Measurements from ENCODE around the gene EIF3A. TPM values are rescaled to one million over a fixed set of nuclear protein-coding genes. Genes with fewer than 3 reads are reported as not detected.

EIF3A gene
- 55.7 and 80.8 TPM in 2 replicates for polyA plus RNA-seq (2011; rRNA removed)
- 70.4 and 92.9 TPM in 2 replicates for polyA minus RNA-seq (2011; rRNA and poly(A)+ RNA removed)

DNA sequence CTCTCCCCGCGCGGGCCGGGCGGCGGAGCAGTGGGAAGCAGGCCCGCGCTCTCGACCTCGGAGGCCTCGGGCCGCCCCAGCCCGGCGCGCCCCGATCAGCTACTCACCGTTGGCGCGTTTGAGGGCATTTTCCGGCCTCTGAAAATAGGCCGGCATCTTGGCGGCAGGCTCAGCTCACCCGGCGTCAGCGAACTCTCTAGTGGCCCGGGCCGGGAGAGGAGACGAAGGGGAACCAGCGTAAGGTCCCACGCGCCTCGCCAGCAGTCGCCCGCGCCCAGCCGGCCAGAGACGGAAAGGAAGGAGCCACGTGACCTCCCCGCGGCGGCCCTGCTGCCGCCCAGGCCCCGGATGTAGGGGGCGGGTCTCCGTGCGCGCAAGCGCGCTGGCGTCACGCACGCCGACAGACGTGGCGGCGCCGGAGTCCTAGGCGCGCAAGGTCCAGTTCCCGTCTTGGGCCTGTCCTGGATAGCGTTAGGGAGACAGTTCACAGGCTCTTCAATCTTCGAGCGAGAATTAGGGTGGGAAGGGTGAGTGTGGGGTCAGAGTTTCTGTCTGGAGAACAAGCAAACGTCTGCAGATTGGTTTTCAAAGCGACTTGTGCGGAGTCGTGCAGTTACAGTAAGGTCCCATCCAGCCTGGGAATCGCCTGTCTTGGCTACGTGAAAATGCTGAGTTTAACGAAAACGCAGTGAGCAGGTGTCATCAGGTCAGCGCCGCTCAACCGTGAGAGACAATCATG lies at the start of gene EIF3A:
Gene EIF3A (minus strand): TSS at position 297 of the 739 bp plus-strand sequence. CDS start 141 bp downstream, at position 156.
- H3K27ac ChIP-seq (ENCODE audit: low read depth, low read length) = peak within 1 kb of the TSS; percentile 95
- H3K27me3 ChIP-seq (ENCODE audit: control insufficient read depth, insufficient read depth, low read length) = no peaks in the 10 kb centered on the region
- ChIA-PET POLR2A (interaction anchor here (0.6 to 1.2 kb wide), 5 partner anchors 11 to 110 kb away, joined by 3 to 8 read pairs (median 4); partner anchors contain the start of gene DENND10), CTCF (no interaction called here)
- peak; percentile 68 for DNase-seq (ENCODE audit: low read depth, low spot score)
- TF ChIP-seq CTCF (IDR thresholded peaks at IDR 0.05; ENCODE audit: low read depth, low read length) = no peak
- peak within 1 kb of the TSS; percentile 93 for H3K4me3 ChIP-seq (ENCODE audit: low read depth, low read length)
- H3K9me3 ChIP-seq (ENCODE audit: control insufficient read depth, insufficient read depth, low read length) = peaks cover 6% of the 10 kb centered on the region; the same call in 1 of the 2 replicates

GRCh38 chr10:119129721-119130120 lies 49.1 kb upstream of the EIF3A start:
- no peak for DNase-seq (ENCODE audit: low read depth, low spot score)

GRCh38 chr10:119125942-119126341 lies 45.3 kb upstream of the EIF3A start:
- POLR2A ChIA-PET = no interaction called here
- Histone ChIP-seq H3K27ac (ENCODE audit: low read depth, low read length) (no peak overlapping the region), H3K4me3 (ENCODE audit: low read depth, low read length) (no peak overlapping the region), H3K9me3 (ENCODE audit: control insufficient read depth, insufficient read depth, low read length) (no peaks in the 10 kb centered on the region), H3K27me3 (ENCODE audit: control insufficient read depth, insufficient read depth, low read length) (no peaks in the 10 kb centered on the region)
- CTCF ChIA-PET = no interaction called here
- no peak for TF ChIP-seq CTCF (IDR thresholded peaks at IDR 0.05; ENCODE audit: low read depth, low read length)
- DNase-seq (ENCODE audit: low read depth, low spot score) = no peak

More at GRCh38 chr10:119129721-119130120, 49.1 kb upstream of the EIF3A start:
- TF ChIP-seq CTCF (IDR thresholded peaks at IDR 0.05; ENCODE audit: low read depth, low read length) = no peak
- Histone ChIP-seq H3K27me3 (ENCODE audit: control insufficient read depth, insufficient read depth, low read length) (no peaks in the 10 kb centered on the region), H3K27ac (ENCODE audit: low read depth, low read length) (no peak overlapping the region), H3K4me3 (ENCODE audit: low read depth, low read length) (no peak overlapping the region), H3K9me3 (ENCODE audit: control insufficient read depth, insufficient read depth, low read length) (no peaks in the 10 kb centered on the region)
- CTCF ChIA-PET = no interaction called here
- POLR2A ChIA-PET = no interaction called here

- H3K27me3 ChIP-seq (ENCODE audit: control insufficient read depth, insufficient read depth, low read length) = no peaks in the 10 kb centered on the region
- ChIA-PET POLR2A (no interaction called here), CTCF (no interaction called here)
- H3K27ac ChIP-seq (ENCODE audit: low read depth, low read length) = peak overlapping the region; percentile 83
- H3K9me3 ChIP-seq (ENCODE audit: control insufficient read depth, insufficient read depth, low read length) = no peaks in the 10 kb centered on the region
- TF ChIP-seq CTCF (IDR thresholded peaks at IDR 0.05; ENCODE audit: low read depth, low read length) = no peak
- no peak overlapping the region for H3K4me3 ChIP-seq (ENCODE audit: low read depth, low read length)
- DNase-seq (ENCODE audit: low read depth, low spot score) = no peak
These were observed 40.3 kb upstream of the EIF3A start for GRCh38 chr10:119120875-119121274.

- peak overlapping the region; percentile 83 for H3K27ac ChIP-seq (ENCODE audit: low read depth, low read length)
- ChIA-PET CTCF (no interaction called here), POLR2A (no interaction called here)
- TF ChIP-seq CTCF (IDR thresholded peaks at IDR 0.05; ENCODE audit: low read depth, low read length) = no peak
- no peaks in the 10 kb centered on the region for H3K9me3 ChIP-seq (ENCODE audit: control insufficient read depth, insufficient read depth, low read length)
- H3K27me3 ChIP-seq (ENCODE audit: control insufficient read depth, insufficient read depth, low read length) = no peaks in the 10 kb centered on the region
- peak; percentile 49 for DNase-seq (ENCODE audit: low read depth, low spot score)
- H3K4me3 ChIP-seq (ENCODE audit: low read depth, low read length) = no peak overlapping the region
These were observed 39.8 kb upstream of the EIF3A start for GRCh38 chr10:119120413-119120867.

Data from AG04450 (cell line).